ENCODE data around the gene CALHM5.

DNA sequence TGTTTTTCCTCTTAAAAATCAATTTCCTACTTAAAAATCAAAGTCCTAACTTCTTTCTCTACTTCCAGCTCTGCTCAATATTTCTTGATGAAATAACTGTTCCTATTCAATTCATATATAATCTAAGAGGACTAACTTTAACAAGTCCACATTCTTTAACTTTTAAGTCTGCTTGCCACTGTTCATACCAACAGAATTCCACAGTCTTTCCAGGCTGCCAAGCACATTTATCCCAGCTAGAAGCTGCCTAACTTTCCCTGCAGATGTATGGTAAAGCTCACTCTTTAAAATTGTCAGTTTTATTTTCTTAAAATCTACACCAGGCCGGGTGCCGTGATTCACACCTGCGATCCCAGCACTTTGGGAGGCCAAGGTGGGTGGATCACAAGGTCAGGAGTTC is 38.7 kb upstream of the CALHM5 start:
- TF ChIP-seq CTCF (conservative IDR thresholded peaks at IDR 0.05; ENCODE audit: low read length) (no peak), EZH2phosphoT487 (IDR thresholded peaks at IDR 0.05; ENCODE audit: borderline replicate concordance) (no peak)
